ENCODE results near the gene TLR6.

- TF ChIP-seq CTCF (conservative IDR thresholded peaks at IDR 0.05) (no peak), ZFX (IDR thresholded peaks at IDR 0.05) (no peak; the same call in 1 of the 2 replicates)
These were observed 11.7 kb upstream of the TLR6 start for GRCh38 chr4:38868059-38868960.

Data from C4-2B (cell line).